GM19099 (cell line): ENCODE results near the gene GIPC1.
A peak's percentile ranks its signal among the peaks of the same experiment; 100 is the strongest.

Source experiments
- POLR2A ChIP-seq: IDR thresholded peaks from 3 replicates; pipeline ENCODE4 v1.6.1; 2011; ENCODE audit warnings: low read depth; ENCODE audit not compliant: insufficient read length; ENCODE audit errors: extremely low read depth

GIPC1 gene

GRCh38 chr19:14435320-14436050 is 60.4 kb downstream of the GIPC1 start:
- TF ChIP-seq POLR2A, result no peak

- no peak for TF ChIP-seq POLR2A
Observed at GRCh38 chr19:14434543-14435319, 61.2 kb downstream of the GIPC1 start.

- no peak for TF ChIP-seq POLR2A
Observed at GRCh38 chr19:14433554-14434501, 62.1 kb downstream of the GIPC1 start.

- peak; percentile 69 for TF ChIP-seq POLR2A
Observed at GRCh38 chr19:14432791-14433553, 63.0 kb downstream of the GIPC1 start, which contains the start of gene PKN1. Gene PKN1 (plus strand): TSS chr19:14433306. CDS start chr19:14433522, 216 bp downstream.

- TF ChIP-seq POLR2A, result no peak
Observed at GRCh38 chr19:14430712-14431111, 65.2 kb downstream of the GIPC1 start.

GRCh38 chr19:14428882-14429416 is 67.0 kb downstream of the GIPC1 start:
- TF ChIP-seq POLR2A, result no peak
